ENCODE measurements around the gene PAH.

Gene PAH

GRCh38 chr12:102917026-102917787 is at the start of gene PAH:
TSS of gene PAH (minus strand) at chr12:102917244. CDS start at chr12:102917130, 114 bp downstream.
- no peak for DNase-seq (ENCODE audit: low read depth)

GRCh38 chr12:102966200-102966863 is 49.3 kb upstream of the PAH start:
- no peak for DNase-seq (ENCODE audit: low read depth)

GRCh38 chr12:102965281-102966155 is 48.5 kb upstream of the PAH start:
- no peak for DNase-seq (ENCODE audit: low read depth)

- no peak for DNase-seq (ENCODE audit: low read depth)
Observed at GRCh38 chr12:102964872-102965271, 47.8 kb upstream of the PAH start.

- DNase-seq (ENCODE audit: low read depth), result no peak
Observed at GRCh38 chr12:102963796-102964195, 46.8 kb upstream of the PAH start.

GRCh38 chr12:102962986-102963385 is 45.9 kb upstream of the PAH start:
- DNase-seq (ENCODE audit: low read depth), result no peak

- DNase-seq (ENCODE audit: low read depth), result no peak
Observed at GRCh38 chr12:102962532-102962931, 45.5 kb upstream of the PAH start.

GRCh38 chr12:102961466-102961855 is 44.4 kb upstream of the PAH start:
- no peak for DNase-seq (ENCODE audit: low read depth)

- no peak for DNase-seq (ENCODE audit: low read depth)
Observed at GRCh38 chr12:102960766-102961465, 43.9 kb upstream of the PAH start.

- DNase-seq (ENCODE audit: low read depth), result no peak
Observed at GRCh38 chr12:102959391-102959790, 42.3 kb upstream of the PAH start.

- DNase-seq (ENCODE audit: low read depth), result no peak
Observed at GRCh38 chr12:102958830-102959176, 41.8 kb upstream of the PAH start.

GRCh38 chr12:102958073-102958829 is 41.2 kb upstream of the PAH start:
- no peak for DNase-seq (ENCODE audit: low read depth)

GRCh38 chr12:102957339-102958050 is 40.5 kb upstream of the PAH start, which contains the start of gene ASCL1:
TSS of gene ASCL1 (plus strand) at chr12:102957674. CDS start at chr12:102958245, 571 bp downstream.
- no peak for DNase-seq (ENCODE audit: low read depth)

- DNase-seq (ENCODE audit: low read depth), result no peak
Observed at GRCh38 chr12:102956738-102957327, 39.8 kb upstream of the PAH start.

GRCh38 chr12:102955926-102956737 is 39.1 kb upstream of the PAH start:
- DNase-seq (ENCODE audit: low read depth), result no peak

- DNase-seq (ENCODE audit: low read depth), result no peak
Observed at GRCh38 chr12:102954134-102954533, 37.1 kb upstream of the PAH start.

GRCh38 chr12:102953221-102953620 is 36.2 kb upstream of the PAH start:
- no peak for DNase-seq (ENCODE audit: low read depth)

- no peak for DNase-seq (ENCODE audit: low read depth)
Observed at GRCh38 chr12:102951841-102952240, 34.8 kb upstream of the PAH start.

- DNase-seq (ENCODE audit: low read depth), result no peak
Observed at GRCh38 chr12:102950950-102951619, 34.0 kb upstream of the PAH start.

All from stimulated activated CD8-positive, alpha-beta memory T cell treated with anti-CD3 and anti-CD28 coated beads, Interleukin-7, amount 100 ng/mL, for 24 hours (primary cell).